ENCODE data around the gene ENOX1.

- TF ChIP-seq ARNT (IDR thresholded peaks at IDR 0.05) (no peak), SUZ12 (IDR thresholded peaks at IDR 0.05) (no peak), SP1 (IDR thresholded peaks at IDR 0.05) (no peak), TARDBP (IDR thresholded peaks at IDR 0.05) (no peak), ZNF384 (IDR thresholded peaks at IDR 0.05) (no peak), FOXA1 (IDR thresholded peaks at IDR 0.05) (no peak)
These were observed 22.4 kb downstream of the ENOX1 start for GRCh38 chr13:43764349-43764748.
